GM21576 (cell line): ENCODE measurements around the gene ARID4B.
"Not testable (repeated sequence)": the region's sequence is repeated elsewhere in the genome, so short reads cannot be mapped to it uniquely, and the experiment has no call there.

Source experiments
- ATAC-seq: cut with Tn5 transposase; IDR thresholded peaks from one replicate; pipeline ENCODE4 v1.9.1; 2021; ENCODE audit warnings: mild to moderate bottlenecking, moderate library complexity; ENCODE audit not compliant: unreplicated experiment

The ARID4B gene

DNA sequence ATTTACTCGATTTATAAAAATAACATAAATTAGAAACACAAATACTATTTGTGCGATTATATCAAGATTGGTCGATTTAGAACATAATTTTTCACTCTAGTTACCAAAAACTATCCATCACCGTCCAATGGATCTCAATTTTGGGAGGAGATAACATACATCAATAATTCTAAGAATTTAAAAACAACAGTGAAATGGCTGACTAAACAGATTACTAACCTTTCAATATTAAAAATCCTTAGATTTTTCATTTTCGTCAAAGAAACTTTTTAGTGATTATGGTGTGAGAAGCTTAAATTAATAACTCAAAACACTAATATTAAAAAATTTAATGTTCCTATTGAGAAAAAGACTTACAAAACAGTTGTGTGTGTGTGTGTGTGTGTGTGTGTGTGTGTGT lies 91.9 kb downstream of the ARID4B start:
- ATAC-seq = no peak

DNA sequence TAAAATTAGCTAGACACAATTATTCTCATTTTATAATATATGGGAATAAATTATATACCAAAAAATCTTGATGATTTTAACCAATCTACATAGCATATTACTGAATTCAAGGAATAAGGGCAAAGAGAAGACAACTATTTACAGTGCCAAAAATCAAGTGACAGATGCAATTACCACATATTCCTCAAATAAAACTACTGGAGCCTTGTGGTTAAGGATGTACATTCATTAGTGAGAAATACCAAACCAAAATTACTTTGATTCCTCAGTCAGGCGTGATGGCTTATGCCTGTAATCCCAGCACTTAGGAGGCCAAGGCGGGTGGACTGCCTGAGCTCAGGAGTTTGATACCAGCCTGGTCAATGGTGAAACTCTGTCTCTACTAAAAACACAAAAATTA lies 98.1 kb downstream of the ARID4B start:
- no peak for ATAC-seq

DNA sequence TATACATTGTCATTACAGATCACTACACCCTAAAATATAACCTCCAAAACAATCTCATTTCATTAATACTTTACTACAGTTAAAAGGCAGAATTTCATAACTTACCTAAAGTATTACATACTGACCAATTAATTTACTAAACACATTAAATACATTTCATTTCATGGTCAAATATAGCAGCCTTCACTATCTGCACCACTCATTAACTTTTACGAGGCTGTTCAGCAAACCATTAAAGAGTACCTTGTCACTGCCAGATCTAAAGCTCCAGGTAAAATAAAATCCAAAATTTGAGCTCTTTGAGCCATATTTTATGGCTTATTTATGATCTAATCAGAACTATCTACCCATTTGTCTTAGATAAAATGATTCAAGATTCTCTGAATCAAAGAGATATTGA lies 100.6 kb downstream of the ARID4B start:
- no peak for ATAC-seq

- no peak for ATAC-seq
These were observed 101.0 kb downstream of the ARID4B start for GRCh38 chr1:235226933-235227332.

- no peak for ATAC-seq
These were observed 102.7 kb downstream of the ARID4B start for GRCh38 chr1:235225299-235225698.

GRCh38 chr1:235221653-235222375 lies 106.2 kb downstream of the ARID4B start:
- no peak for ATAC-seq

DNA sequence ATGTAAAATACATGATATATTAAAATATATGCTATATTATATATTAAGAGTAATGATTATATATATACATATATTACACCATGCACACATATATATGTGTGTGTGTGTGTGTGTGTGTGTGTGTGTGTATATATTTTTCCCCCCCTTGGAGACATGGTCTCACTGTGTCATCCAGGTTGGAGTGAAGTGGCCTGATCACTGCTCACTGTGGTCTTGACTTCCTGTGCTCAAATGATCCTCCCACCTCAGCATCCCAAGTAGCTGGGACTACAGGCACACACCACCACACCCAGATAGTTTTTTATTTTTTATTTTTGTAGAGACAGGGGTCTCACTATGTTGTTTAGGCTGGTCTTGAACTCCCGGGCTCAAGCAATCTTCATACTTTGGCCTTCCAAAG lies 112.5 kb downstream of the ARID4B start:
- no peak for ATAC-seq

DNA sequence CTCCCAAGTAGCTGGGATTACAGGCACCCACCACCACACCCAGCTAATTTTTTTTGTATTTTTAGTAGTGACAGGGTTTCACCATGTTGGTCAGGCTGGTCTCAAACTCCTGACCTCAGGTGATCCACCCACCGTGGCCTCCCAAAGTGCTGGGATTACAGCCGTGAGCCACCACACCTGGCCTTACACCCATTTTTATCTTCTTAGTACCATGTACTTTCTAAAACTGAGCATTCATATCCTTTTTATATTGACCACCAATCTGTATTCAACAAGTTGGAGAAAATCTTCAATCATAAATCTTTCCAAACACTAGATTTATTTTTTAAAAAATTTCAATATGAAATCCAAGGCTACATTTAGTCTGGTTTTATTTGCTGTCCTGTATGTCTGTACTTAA lies 113.0 kb downstream of the ARID4B start:
- not testable (repeated sequence) for ATAC-seq

DNA sequence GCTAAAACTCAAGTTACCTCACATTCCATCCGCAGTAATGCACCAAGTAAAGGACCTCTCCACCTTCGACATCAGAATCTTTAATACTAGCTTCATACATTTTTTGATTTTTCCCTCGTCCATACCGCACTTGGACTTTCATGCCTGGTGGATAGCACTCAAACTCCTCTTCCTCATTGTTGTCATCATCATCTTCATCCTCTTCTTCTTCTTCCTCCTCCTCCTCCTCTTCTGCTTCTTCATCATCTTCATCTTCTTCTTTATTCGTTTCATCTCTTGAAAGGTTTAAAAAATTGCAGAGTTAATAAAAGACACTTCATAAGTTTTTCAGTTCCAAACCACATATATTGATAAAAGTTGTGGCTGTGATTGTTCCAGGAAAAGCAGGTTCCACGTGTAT lies 114.2 kb downstream of the ARID4B start:
- no peak for ATAC-seq

DNA sequence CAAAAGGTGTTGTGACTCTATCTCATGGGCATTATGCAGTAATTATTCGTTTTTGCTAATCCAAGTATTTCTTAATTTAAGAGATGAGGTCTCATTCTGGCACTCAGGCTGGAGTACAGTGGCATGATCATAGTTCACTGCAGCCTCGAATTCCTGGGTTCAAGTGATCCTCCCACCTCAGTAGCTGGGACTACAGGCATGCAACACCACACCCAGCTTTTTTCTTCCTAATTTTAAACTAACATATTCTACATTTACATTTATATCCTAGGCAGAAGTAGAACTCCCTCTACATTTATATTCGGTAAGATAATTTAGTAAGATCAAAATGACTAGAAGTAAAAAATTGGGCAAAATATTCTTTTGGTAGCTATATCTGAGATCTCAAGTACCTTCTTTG lies 116.5 kb downstream of the ARID4B start:
- no peak for ATAC-seq

DNA sequence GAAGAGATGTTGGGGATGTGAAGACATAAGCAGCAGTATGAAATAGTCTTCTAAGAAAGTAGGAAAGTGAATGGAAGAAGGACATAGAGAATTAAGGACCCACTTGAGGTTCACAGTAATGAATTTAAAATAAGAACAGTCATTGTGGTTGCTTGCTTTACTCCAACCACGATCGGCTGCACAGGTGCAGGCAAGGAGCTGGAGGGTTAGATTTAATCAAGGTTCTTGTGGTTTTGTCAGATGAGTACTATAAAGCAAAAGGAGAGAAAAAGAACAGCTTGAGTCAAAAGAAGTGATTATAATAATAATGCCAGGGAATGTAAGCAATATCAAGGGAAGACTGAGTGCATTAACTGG lies 120.8 kb downstream of the ARID4B start:
- no peak for ATAC-seq

DNA sequence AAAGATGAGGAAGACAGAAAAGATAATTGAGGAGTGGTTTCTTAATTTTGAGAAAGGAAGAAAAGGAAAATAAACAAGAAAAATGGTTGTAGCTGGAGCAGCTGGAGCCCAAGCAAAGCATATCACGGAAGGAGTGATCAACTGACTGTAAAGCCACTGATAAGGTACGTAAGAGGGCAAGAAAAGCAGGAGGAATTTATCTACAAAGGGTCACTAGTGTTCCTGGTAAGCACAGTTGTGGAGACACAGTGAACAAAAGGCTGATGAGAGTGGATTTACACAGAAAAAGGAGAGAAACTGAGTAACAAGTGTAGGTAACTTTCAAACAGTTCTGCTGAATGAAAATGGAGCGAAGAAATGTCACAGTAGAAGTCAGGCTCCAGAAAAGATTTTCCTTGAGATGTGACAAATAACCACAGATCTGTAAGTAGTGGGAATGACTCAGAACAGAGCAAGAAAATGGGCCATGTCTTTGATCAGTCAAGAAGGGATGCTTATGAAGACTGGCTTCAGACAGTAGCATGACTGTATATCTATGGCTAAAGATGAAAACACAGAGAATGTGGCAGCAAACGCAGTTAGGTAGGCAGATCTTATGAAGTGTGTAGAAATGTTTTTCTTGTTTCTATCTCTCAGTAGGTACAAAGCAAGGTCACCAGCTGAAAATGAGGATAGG lies 121.3 kb downstream of the ARID4B start:
- no peak for ATAC-seq

DNA sequence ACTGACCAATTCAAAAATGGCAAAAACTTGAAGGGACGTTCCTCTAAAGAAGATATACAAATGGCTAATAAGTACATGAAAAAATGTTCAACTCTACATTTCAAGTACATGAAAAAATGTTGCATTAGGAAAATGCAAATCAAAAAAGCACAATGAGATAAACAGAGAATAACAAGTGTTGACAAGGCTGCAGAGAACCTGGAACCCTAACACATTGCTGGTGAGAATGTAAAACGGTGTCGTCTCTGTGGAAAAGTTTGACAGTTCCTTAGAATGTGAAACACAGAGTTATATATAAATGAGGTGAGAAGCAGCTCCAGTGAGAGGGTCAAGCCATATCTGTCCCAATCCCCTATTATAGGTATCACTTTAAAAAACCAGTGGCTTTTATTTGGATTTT lies 122.3 kb downstream of the ARID4B start:
- no peak for ATAC-seq

- no peak for ATAC-seq
These were observed 124.6 kb downstream of the ARID4B start for GRCh38 chr1:235203428-235203827.

- ATAC-seq = not testable (repeated sequence)
These were observed 125.5 kb downstream of the ARID4B start for GRCh38 chr1:235202447-235202846.

DNA sequence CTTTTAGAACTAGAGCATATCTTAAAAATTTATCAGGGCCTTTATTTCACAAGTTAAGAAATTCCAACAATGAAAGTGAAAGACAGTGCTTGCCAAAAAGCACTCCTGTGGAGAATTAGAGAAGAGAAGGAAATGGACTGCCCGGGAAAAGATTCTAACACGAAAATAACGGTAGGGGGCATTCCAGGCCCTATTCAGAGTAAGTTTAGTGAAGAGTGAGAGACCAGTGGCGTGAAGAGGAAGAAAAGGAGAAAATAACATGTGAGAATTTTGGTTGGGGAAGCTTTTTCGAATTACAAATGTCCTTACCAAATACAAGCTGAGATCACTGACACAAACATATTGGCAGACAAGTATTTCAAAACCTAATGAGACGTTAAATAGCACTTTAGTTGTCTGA lies 128.5 kb downstream of the ARID4B start:
- ATAC-seq = no peak

GRCh38 chr1:235190431-235190830 lies 137.5 kb downstream of the ARID4B start:
- no peak for ATAC-seq

GRCh38 chr1:235187316-235187715 lies 140.7 kb downstream of the ARID4B start:
- no peak for ATAC-seq

GRCh38 chr1:235181561-235182245 lies 146.3 kb downstream of the ARID4B start:
- no peak for ATAC-seq

DNA sequence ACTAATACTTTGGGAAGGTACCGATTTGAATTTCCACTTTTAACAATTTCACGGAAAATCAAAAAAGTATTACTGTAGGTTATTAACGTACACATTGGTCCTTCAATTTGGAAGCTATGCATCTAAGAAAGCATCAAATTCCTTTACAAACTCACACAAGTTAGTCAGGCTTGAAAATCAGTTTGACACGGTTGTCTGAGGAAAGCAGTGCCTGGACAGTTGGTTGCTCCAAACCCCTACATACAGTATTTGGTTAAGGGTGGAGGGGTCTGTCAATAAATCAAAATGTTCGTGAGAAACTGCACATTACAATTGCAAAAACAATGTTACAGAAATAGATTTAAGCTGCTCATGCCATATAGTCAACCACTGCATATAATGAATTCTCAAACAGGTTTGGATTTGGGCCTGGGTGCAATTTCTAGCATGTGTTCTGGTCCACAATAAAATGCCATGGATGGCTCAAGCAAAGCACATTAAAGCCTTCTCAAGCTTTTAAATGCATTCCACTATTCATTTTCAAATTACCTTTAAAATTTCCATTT lies 147.0 kb downstream of the ARID4B start:
- ATAC-seq = no peak

GRCh38 chr1:235176486-235176885 lies 151.5 kb downstream of the ARID4B start:
- ATAC-seq = no peak

DNA sequence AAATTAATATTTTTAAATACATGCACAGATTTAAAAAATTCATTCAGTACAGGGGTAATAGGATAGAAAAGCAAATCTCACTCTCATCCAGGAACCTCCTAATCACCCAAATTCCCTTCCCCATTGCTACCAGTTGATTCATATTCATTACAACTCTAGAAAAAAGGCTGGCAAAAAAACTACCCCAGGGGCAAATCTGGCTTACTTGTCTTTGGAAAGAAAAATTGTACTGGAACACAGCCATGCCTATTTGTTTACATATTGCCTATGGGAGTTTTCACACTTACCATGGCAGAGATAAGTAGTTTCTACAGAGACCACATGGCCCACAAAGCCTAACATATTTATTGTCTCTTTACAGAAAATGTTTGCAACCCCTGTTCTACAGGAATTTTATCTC lies 158.0 kb downstream of the ARID4B start:
- no peak for ATAC-seq
